ENCODE measurements around the gene SLC4A5.

GRCh38 chr2:74379851-74380789 is 36.9 kb upstream of the SLC4A5 start, which contains the start of gene DCTN1:
- TF ChIP-seq CTCF (IDR thresholded peaks at IDR 0.05), result no peak
- no peak for TF ChIP-seq ATF2 (CRISPR knock-in tag; IDR thresholded peaks at IDR 0.05; ENCODE audit: borderline replicate concordance, low read depth)
- TF ChIP-seq PRDM15 (CRISPR knock-in tag; IDR thresholded peaks at IDR 0.05), result no peak
- TF ChIP-seq SP1 (CRISPR knock-in tag; conservative IDR thresholded peaks at IDR 0.05), result no peak
